Right renal pelvis (tissue), 4 donors: ENCODE results near the gene UGT1A4. TPM values are rescaled to one million over a fixed set of nuclear protein-coding genes. Genes with fewer than 3 reads are reported as not detected.

Experiments used
- DNase-seq, 4 donors: peaks; one replicate each; pipeline ENCODE4 v3.0.0-alpha.2; 2013; ENCODE audit warnings: low read depth in 4 of 4, low spot score in 3 of 4, missing footprints in 1 of 4
- polyA plus RNA-seq, 4 donors: library from polyadenylated mRNA; unstranded; fragments of 120-200 nt; gene quantifications; one replicate each; pipeline ENCODE4 v1.2.1, GENCODE V29; 2013; ENCODE audit not compliant: insufficient read length in 4 of 4

The UGT1A4 gene
- under 1 TPM in 1 of 4 donors, not detected in 3; 0.03 TPM for polyA plus RNA-seq

DNA sequence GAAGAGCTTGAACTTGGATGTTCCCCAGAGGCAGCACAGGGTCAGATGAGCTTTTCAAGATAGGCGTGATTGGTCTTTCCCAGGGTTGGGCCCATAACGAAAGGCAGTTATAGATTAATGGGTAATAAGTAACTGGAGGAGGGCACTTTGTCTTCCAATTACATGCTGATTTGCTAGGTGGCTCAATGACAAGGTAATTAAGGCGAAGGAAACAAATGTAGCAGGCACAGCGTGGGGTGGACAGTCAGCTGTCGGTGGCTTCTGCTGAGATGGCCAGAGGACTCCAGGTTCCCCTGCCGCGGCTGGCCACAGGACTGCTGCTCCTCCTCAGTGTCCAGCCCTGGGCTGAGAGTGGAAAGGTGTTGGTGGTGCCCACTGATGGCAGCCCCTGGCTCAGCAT, at the start of gene UGT1A4:
TSS of gene UGT1A4 (plus strand) at position 185 of the 400 bp plus-strand sequence. CDS start at position 270, 85 bp downstream.
- DNase-seq = no peak

DNA sequence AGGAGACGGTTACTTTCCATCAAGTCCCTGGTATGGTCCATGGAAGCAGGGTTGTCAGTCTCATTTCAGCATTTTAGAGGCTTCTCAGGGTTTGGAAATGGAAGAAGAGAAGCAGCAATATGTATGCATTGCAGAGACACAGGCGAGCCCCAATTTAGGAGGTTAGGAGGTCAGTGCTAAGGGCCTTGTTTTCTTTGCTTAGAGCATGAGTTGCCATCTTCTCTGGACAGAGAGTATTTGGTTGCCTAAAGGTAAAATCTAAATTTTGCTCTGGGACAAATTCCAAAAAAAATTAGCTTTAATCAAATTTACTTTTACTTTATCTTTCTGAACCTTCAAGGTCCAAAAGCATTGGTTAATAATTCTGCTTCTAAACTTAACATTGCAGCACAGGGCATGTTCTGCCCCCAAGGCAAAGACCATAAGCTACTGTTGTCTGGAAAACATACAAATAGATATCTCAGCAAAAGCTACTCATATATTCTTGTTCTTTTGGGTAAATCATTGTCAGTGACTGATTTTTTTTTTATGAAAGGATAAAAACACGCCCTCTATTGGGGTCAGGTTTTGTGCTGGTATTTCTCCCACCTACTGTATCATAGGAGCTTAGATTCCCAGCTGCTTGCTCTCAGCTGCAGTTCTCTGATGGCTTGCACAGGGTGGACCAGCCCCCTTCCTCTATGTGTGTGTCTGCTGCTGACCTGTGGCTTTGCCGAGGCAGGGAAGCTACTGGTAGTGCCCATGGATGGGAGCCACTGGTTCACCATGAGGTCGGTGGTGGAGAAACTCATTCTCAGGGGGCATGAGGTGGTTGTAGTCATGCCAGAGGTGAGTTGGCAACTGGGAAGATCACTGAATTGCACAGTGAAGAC, 47.0 kb upstream of the UGT1A4 start, which contains the start of gene UGT1A9:
TSS of gene UGT1A9 (plus strand) at position 609 of the 872 bp plus-strand sequence. CDS start at position 646, 37 bp downstream.
- no peak for DNase-seq

DNA sequence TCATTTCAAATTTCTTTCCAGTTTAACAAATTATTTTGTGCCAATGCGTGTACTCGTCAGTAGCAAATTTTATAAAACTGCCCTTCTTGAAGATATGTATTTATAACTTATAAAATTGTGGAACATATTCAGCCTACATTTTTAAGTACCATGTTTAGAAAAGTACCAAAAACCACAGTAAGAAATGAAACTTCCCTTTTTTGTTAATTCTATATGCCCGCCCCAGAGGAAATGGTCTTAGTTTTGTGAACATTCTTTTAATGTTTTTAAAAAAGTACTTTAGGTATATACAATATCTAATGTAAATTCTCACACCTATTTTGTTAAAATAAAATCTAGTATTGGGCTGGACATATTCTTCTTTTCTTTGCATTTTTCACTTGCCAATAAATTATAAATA, 45.6 kb upstream of the UGT1A4 start:
- no peak for DNase-seq

GRCh38 chr2:233673896-233674295, 44.6 kb upstream of the UGT1A4 start:
- DNase-seq = no peak

- no peak for DNase-seq
Observed at GRCh38 chr2:233674314-233674713, 44.2 kb upstream of the UGT1A4 start.

DNA sequence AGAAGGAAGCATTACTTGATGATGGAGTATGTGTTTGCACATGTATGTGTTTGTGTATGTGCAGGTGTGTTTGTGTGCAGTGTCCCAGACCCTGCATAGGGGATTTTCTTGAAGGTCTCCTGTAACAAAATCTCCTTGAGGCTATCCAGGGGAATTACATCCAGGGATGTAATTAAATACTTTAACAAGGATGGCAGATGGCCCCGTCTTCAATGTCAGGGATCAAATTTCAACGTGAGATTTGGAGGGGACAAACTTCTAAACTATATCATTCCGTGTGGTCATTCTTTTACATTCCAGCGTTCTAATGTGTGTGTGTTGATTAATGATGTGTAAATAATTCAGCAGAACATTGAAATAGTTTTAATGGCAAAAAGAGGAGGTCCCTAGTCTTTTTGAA, 43.5 kb upstream of the UGT1A4 start:
- DNase-seq = no peak

- DNase-seq = no peak
Observed at GRCh38 chr2:233676046-233676445, 42.5 kb upstream of the UGT1A4 start.

GRCh38 chr2:233679196-233679595, 39.3 kb upstream of the UGT1A4 start:
- no peak for DNase-seq

GRCh38 chr2:233680361-233681045, 38.0 kb upstream of the UGT1A4 start:
- DNase-seq = no peak

DNA sequence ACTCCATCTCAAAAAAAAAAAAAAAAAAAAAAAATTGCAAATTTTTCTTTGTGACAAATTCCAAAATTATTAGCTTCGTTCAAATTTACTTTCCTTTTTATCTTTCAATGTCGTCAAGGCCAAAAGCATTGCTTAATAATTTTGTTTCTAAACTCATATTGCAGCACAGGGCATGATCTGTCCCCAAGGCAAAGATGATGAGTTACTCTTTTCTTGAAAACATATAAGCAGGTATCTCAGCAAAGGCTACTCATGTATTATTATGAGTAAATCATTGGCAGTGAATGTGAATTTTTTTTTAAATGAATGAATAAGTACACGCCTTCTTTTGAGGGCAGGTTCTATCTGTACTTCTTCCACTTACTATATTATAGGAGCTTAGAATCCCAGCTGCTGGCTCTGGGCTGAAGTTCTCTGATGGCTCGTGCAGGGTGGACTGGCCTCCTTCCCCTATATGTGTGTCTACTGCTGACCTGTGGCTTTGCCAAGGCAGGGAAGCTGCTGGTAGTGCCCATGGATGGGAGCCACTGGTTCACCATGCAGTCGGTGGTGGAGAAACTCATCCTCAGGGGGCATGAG, 36.9 kb upstream of the UGT1A4 start, which contains the start of gene UGT1A7:
TSS of gene UGT1A7 (plus strand) at position 381 of the 579 bp plus-strand sequence. CDS start at position 418, 37 bp downstream.
- DNase-seq = no peak

GRCh38 chr2:233684640-233685039, 33.9 kb upstream of the UGT1A4 start:
- DNase-seq = no peak

GRCh38 chr2:233686928-233687327, 31.6 kb upstream of the UGT1A4 start:
- no peak for DNase-seq

GRCh38 chr2:233688341-233688740, 30.2 kb upstream of the UGT1A4 start:
- DNase-seq = no peak

DNA sequence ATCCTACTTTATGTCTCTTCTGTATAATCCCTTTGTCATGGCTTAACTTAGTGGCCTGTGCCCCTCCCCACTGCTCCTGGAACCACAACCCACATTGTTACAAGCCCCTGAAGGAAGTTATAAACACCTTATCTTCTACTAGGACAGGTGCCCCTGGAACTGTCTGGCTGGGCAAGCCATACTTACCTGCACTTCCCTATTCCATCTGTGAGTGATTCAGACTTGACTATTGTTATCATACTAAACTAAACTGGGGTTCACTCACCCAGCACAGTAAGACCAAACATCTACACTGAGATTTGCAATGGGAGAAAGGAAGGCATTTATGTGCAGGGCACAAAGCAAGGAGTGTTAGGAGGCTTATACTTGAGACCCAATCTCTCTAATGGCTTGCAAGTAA, 29.5 kb upstream of the UGT1A4 start:
- no peak for DNase-seq

- DNase-seq = no peak
Observed at GRCh38 chr2:233689501-233689900, 29.0 kb upstream of the UGT1A4 start.

DNA sequence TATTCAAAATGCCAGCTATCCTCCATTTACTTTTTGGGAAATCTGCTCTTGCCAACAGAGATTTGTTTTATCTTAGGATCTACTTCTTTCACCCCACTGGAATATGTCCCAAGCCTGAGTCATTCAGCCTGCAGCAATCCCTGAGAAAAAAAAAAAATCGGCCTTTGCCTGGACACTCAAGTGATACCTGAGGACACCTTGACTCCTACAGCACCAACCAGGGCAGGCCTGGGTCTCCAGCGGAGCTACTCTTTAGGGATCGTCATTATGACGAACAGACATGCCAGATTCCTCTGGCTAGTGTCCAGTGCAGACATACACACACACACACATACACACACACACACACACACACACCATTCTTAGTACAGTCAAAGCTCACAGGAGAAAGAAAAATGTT, 28.1 kb upstream of the UGT1A4 start:
- DNase-seq = no peak

GRCh38 chr2:233691443-233692433, 26.8 kb upstream of the UGT1A4 start:
- no peak for DNase-seq

- no peak for DNase-seq
Observed at GRCh38 chr2:233692648-233693047, 25.9 kb upstream of the UGT1A4 start, which contains the start of gene UGT1A6. UGT1A6 (plus strand) TSS chr2:233692890; CDS start chr2:233693005, 115 bp downstream.

DNA sequence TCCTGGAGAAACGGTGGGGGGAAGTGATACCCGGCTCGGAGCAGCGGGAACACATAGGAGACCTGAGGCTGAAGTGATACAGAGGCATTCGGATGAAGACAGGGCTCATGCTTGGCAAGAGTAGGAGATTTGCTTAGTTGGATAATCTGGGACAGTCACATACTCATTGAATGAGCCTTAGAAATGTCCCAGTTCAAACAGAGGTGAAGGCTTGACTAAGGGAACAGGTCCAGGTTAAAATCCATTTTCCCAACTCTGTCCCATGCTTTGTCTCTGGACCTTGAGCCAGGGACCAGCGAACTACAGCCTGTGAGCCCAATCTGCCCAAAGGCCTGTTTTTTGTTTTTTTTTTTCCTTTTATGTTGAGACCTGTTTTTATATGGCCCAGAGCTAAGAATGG, 24.6 kb upstream of the UGT1A4 start:
- DNase-seq = no peak

GRCh38 chr2:233698740-233699139, 19.8 kb upstream of the UGT1A4 start:
- DNase-seq = no peak
